Measurements from ENCODE around the gene DAZAP1. TPM values are rescaled to one million over a fixed set of nuclear protein-coding genes. Genes with fewer than 3 reads are reported as not detected.
A peak's percentile ranks its signal among the peaks of the same experiment; 100 is the strongest.
"Not testable (repeated sequence)": the region's sequence is repeated elsewhere in the genome, so short reads cannot be mapped to it uniquely, and the experiment has no call there.

DAZAP1 gene
- total and polyA plus RNA-seq, 2 experiments from 2014 or later: 35.8 to 46.8 TPM

GRCh38 chr19:1418496-1418775 lies 11.1 kb downstream of the DAZAP1 start:
- H3K4me3 ChIP-seq: no peak overlapping the region
- peak overlapping the region; percentile 75 for H3K4me2 ChIP-seq
- H3K27me3 ChIP-seq: no peaks in the 10 kb centered on the region
- H3K79me2 ChIP-seq: peaks cover 90% of the 10 kb centered on the region
- H3K9me2 ChIP-seq (replicated peaks; ENCODE audit: insufficient read depth): no peaks in the 10 kb centered on the region
- TF ChIP-seq, protein P1, sequence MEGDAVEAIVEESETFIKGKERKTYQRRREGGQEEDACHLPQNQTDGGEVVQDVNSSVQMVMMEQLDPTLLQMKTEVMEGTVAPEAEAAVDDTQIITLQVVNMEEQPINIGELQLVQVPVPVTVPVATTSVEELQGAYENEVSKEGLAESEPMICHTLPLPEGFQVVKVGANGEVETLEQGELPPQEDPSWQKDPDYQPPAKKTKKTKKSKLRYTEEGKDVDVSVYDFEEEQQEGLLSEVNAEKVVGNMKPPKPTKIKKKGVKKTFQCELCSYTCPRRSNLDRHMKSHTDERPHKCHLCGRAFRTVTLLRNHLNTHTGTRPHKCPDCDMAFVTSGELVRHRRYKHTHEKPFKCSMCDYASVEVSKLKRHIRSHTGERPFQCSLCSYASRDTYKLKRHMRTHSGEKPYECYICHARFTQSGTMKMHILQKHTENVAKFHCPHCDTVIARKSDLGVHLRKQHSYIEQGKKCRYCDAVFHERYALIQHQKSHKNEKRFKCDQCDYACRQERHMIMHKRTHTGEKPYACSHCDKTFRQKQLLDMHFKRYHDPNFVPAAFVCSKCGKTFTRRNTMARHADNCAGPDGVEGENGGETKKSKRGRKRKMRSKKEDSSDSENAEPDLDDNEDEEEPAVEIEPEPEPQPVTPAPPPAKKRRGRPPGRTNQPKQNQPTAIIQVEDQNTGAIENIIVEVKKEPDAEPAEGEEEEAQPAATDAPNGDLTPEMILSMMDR (IDR thresholded peaks at IDR 0.05; ENCODE audit: poor library complexity): no peak
- no peak for TF ChIP-seq EZH2phosphoT487 (IDR thresholded peaks at IDR 0.05; ENCODE audit: low read depth, severe bottlenecking, unreplicated experiment)
- no peak for TF ChIP-seq EZH2 (IDR thresholded peaks at IDR 0.05; ENCODE audit: borderline replicate concordance)
- H2AFZ ChIP-seq: no peak overlapping the region
- H3K27ac ChIP-seq: peak overlapping the region; percentile 99
- DNase-seq (ENCODE audit: low spot score): no peak
- 89% methylated on average over 13 of the region's 13 CpGs for WGBS (ENCODE audit: low lambda C conversion rate, missing lambda C conversion rate)
- no peaks in the 10 kb centered on the region for H3K9me3 ChIP-seq (ENCODE audit: low read depth)
- no peaks in the 10 kb centered on the region for H3K36me3 ChIP-seq (replicated peaks; ENCODE audit: insufficient read depth, low read depth)
- H4K20me1 ChIP-seq (ENCODE audit: insufficient read depth, poor library complexity, severe bottlenecking): peaks cover 50% of the 10 kb centered on the region
- peaks cover 43% of the 10 kb centered on the region for H3K4me1 ChIP-seq (ENCODE audit: insufficient read depth)

DNA sequence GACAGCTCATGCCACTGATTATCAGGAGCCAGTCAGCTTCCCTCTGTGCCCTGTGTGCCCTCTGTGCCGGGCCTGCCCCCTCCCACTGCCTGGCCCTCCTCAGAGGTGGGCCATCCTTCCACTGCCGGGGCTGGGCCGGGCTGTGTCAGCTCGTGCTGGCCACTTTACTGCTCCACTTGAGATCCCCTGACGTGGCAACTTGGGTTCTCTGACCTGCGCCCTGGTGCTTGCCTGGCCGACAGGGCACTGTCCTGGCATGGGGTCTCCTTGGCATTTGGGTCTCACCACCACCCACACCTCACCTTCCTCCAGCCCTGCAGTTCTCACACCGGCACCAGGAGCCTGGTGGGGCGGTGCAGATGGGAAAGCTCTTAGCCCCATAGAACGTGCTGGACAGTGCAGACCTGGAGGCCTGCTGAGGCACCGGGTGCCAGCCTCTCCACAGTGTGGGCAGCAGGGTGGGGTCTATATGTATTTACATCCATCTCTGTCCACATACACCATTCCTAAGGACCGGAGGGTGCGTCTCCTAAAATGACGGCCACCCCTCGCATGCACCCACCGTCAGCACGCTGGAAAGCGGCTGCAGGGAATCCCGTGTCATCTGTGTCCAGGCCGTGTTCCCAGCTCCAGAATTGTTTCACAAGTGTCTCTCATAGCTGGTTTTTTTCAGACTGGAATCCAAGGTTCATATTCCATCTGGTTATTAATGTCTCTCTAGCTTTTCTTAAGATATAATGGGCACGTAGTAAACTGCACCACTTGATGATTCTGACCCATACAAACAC lies 11.8 kb downstream of the DAZAP1 start:
- Histone ChIP-seq H2AFZ (no peak overlapping the region), H3K4me1 (ENCODE audit: insufficient read depth) (peaks cover 46% of the 10 kb centered on the region), H3K79me2 (peaks cover 88% of the 10 kb centered on the region), H3K36me3 (replicated peaks; ENCODE audit: insufficient read depth, low read depth) (no peaks in the 10 kb centered on the region), H4K20me1 (ENCODE audit: insufficient read depth, poor library complexity, severe bottlenecking) (peaks cover 44% of the 10 kb centered on the region), H3K27me3 (no peaks in the 10 kb centered on the region), H3K9me3 (ENCODE audit: low read depth) (no peaks in the 10 kb centered on the region), H3K4me2 (peak overlapping the region; percentile 75), H3K27ac (peak overlapping the region; percentile 99), H3K9me2 (replicated peaks; ENCODE audit: insufficient read depth) (no peaks in the 10 kb centered on the region), H3K4me3 (no peak overlapping the region)
- 94% methylated on average over 21 of the region's 21 CpGs for WGBS (ENCODE audit: low lambda C conversion rate, missing lambda C conversion rate)
- no peak for DNase-seq (ENCODE audit: low spot score)
- TF ChIP-seq EZH2phosphoT487 (IDR thresholded peaks at IDR 0.05; ENCODE audit: low read depth, severe bottlenecking, unreplicated experiment) (no peak), EZH2 (IDR thresholded peaks at IDR 0.05; ENCODE audit: borderline replicate concordance) (no peak)
- TF ChIP-seq, protein P1 (IDR thresholded peaks at IDR 0.05; ENCODE audit: poor library complexity): no peak

- H3K4me2 ChIP-seq; H3K9me2 ChIP-seq (replicated peaks; ENCODE audit: insufficient read depth); H3K27me3 ChIP-seq; DNase-seq (ENCODE audit: low spot score); H3K4me3 ChIP-seq; H2AFZ ChIP-seq; H3K9me3 ChIP-seq (ENCODE audit: low read depth); H3K36me3 ChIP-seq (replicated peaks; ENCODE audit: insufficient read depth, low read depth); H3K27ac ChIP-seq: not testable (repeated sequence)
- 99% methylated on average over 11 of the region's 43 CpGs for WGBS (ENCODE audit: low lambda C conversion rate, missing lambda C conversion rate)
- Histone ChIP-seq H4K20me1 (ENCODE audit: insufficient read depth, poor library complexity, severe bottlenecking) (peaks cover 45% of the 10 kb centered on the region), H3K79me2 (peaks cover 88% of the 10 kb centered on the region), H3K4me1 (ENCODE audit: insufficient read depth) (peaks cover 45% of the 10 kb centered on the region)
Measured at GRCh38 chr19:1420085-1420484, 12.7 kb downstream of the DAZAP1 start.

DNA sequence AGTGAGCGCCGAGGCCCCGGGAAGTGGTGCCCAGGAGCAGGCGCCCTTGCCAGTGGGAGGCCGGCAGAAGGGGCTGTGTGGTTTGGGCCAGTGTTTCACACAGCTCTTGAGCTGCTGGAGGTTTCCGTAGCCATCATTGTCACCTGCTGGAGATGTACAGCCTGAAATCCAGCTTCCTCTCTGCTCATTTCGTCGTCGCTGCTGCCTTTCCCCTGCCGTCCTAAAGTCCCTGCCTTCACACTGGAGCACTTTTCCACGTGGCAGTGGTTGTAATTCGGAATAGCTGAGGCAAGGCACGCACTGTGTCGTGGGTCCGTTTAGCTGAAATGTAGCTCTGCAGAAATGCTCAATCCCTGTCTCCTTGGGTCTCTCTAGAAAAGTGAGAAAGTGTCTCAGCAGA lies 13.2 kb downstream of the DAZAP1 start:
- Histone ChIP-seq H3K79me2 (peaks cover 93% of the 10 kb centered on the region), H4K20me1 (ENCODE audit: insufficient read depth, poor library complexity, severe bottlenecking) (peaks cover 45% of the 10 kb centered on the region), H3K27ac (no peak overlapping the region), H3K4me2 (no peak overlapping the region), H3K9me3 (ENCODE audit: low read depth) (no peaks in the 10 kb centered on the region), H3K9me2 (replicated peaks; ENCODE audit: insufficient read depth) (no peaks in the 10 kb centered on the region), H3K36me3 (replicated peaks; ENCODE audit: insufficient read depth, low read depth) (no peaks in the 10 kb centered on the region), H3K27me3 (no peaks in the 10 kb centered on the region), H3K4me1 (ENCODE audit: insufficient read depth) (peaks cover 45% of the 10 kb centered on the region), H3K4me3 (no peak overlapping the region), H2AFZ (no peak overlapping the region)
- 97% methylated on average over 15 of the region's 15 CpGs for WGBS (ENCODE audit: low lambda C conversion rate, missing lambda C conversion rate)
- no peak for DNase-seq (ENCODE audit: low spot score)
- TF ChIP-seq EZH2phosphoT487 (IDR thresholded peaks at IDR 0.05; ENCODE audit: low read depth, severe bottlenecking, unreplicated experiment) (no peak), EZH2 (IDR thresholded peaks at IDR 0.05; ENCODE audit: borderline replicate concordance) (no peak)
- TF ChIP-seq, protein P1 (IDR thresholded peaks at IDR 0.05; ENCODE audit: poor library complexity): no peak

Data from hepatocyte (in vitro differentiated cells).